ENCODE data around the gene PTPRN2.
"Not testable (repeated sequence)": the region's sequence is repeated elsewhere in the genome, so short reads cannot be mapped to it uniquely, and the experiment has no call there.

PTPRN2 gene

DNA sequence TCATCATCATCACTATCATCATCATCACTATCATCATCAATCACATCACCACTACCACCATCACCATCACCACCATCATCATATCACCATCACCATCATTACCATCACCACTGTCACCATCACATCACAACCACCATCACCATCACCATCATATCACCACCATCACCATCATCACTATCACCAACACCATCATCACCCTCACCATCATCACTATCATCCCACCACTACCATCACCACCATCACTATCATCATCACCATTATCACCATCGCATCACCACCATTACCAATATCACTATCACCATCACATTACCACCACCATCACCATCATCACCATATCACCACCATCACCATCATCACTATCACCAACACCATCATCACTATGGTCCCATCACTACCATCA lies 539.1 kb downstream of the PTPRN2 start:
- H3K27ac ChIP-seq, result no peak overlapping the region
- TF ChIP-seq ZFX (IDR thresholded peaks at IDR 0.05; ENCODE audit: borderline replicate concordance), result no peak
- TF ChIP-seq, protein P1, sequence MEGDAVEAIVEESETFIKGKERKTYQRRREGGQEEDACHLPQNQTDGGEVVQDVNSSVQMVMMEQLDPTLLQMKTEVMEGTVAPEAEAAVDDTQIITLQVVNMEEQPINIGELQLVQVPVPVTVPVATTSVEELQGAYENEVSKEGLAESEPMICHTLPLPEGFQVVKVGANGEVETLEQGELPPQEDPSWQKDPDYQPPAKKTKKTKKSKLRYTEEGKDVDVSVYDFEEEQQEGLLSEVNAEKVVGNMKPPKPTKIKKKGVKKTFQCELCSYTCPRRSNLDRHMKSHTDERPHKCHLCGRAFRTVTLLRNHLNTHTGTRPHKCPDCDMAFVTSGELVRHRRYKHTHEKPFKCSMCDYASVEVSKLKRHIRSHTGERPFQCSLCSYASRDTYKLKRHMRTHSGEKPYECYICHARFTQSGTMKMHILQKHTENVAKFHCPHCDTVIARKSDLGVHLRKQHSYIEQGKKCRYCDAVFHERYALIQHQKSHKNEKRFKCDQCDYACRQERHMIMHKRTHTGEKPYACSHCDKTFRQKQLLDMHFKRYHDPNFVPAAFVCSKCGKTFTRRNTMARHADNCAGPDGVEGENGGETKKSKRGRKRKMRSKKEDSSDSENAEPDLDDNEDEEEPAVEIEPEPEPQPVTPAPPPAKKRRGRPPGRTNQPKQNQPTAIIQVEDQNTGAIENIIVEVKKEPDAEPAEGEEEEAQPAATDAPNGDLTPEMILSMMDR (IDR thresholded peaks at IDR 0.05), result no peak

DNA sequence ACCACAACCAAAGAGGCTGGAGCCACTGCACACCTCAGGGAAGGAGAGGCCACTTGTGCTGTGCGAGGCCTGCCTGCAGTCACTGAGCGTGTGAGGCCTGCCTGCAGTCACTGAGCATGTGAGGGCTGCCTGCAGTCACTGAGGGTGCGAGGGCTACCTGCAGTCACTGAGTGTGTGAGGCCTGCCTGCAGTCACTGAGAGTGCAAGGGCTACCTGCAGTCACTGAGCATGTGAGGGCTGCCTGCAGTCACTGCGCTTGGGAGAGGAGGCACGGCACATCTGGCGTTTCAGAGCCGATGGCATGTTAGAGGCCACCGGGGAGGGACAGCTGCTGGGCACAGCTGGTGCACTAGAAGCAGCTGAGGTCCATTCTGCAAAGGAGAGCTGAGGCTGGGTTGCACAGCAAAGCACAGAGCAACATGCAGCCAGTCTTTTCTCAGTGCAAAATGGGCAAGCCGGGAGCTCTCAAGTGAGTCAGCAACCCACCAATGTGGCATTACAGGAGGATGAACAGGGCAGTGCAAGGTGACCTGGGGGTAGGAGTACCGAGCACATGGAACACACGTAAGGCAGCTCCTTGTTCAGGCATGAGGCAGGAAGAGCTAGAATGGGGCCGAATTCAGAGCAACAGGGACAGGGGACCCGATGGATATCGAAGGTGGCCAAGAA lies 540.1 kb downstream of the PTPRN2 start:
- no peak overlapping the region for H3K27ac ChIP-seq
- no peak for TF ChIP-seq ZFX (IDR thresholded peaks at IDR 0.05; ENCODE audit: borderline replicate concordance)
- TF ChIP-seq, protein P1 (IDR thresholded peaks at IDR 0.05), result no peak

DNA sequence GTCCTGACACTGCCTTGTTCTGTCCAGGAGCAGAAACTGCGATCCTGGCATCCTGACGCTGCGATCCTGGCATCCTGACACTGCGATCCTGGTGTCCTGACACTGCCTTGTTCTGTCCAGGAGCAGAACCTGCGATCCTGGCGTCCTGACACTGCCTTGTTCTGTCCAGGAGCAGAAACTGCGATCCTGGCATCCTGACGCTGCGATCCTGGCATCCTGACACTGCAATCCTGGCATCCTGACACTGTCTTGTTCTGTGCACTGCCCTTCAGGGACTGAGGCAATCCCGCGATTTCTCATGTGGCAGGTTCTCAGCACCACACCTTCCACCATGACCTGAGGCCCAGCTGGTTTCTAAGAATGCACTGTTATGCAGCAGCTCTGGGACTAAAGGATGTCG lies 541.4 kb downstream of the PTPRN2 start:
- not testable (repeated sequence) for H3K27ac ChIP-seq

DNA sequence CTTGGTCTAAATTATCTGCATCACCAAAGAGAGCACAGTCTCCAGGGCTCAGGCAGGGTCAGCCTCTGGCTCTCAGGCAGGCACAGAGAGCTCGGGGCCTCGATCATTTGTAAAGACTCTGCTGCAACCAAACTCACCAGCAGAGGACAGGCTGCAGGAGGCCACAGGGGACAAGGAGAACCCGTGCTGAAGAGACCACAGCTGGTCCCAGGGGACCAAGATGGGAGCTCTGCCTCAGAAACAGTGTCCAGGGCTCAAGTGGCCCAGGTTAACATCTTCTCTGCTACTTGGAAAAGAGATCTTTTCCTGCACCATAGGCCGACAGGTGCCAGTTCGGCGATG lies 543.2 kb downstream of the PTPRN2 start:
- TF ChIP-seq, protein P1 (IDR thresholded peaks at IDR 0.05), result no peak
- TF ChIP-seq ZFX (IDR thresholded peaks at IDR 0.05; ENCODE audit: borderline replicate concordance), result no peak
- no peak overlapping the region for H3K27ac ChIP-seq

DNA sequence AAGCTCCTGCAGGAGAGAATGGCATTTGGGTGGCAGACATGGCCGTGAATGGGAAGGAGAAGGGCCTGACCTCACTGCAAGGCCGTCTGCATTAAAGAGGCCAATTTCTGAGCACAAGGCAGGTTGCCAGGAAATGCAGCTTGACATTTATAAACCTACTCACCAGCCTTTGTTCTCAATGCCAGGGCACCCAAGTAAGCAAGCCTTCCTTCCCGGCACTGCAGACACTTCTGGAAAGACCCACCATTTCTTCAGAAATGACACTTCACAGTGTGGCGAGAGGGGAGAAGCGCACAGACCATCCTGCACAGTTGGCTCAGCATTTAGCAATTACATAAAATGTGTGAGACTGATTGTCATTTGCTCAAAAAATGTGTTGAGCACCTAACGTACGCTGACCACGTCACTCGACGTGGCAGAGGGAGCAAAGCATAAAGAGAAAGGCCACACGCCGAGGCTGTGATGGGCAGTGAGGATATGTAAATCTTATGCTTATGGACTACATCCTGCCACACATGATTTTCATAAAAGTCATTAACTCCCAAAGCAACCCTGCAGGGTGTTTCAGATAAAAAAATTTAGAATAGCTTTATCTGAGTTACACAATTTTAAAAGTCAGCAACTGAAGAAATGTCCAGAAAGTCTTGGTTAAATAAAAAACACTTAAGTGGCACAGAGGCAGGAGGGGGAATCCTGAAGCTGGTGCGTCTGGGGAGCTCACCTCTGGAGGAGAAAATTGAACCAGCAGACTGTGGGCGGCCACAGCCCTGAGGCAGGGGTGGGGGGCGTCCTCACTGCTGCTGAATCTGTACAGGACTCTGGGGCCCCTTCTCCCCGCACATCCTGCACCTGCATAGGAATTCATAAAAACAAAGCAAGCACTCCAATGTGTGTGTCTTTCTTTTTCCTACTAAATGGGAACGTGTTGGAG lies 543.8 kb downstream of the PTPRN2 start:
- no peak for TF ChIP-seq ZFX (IDR thresholded peaks at IDR 0.05; ENCODE audit: borderline replicate concordance)
- TF ChIP-seq, protein P1 (IDR thresholded peaks at IDR 0.05), result no peak
- no peak overlapping the region for H3K27ac ChIP-seq

DNA sequence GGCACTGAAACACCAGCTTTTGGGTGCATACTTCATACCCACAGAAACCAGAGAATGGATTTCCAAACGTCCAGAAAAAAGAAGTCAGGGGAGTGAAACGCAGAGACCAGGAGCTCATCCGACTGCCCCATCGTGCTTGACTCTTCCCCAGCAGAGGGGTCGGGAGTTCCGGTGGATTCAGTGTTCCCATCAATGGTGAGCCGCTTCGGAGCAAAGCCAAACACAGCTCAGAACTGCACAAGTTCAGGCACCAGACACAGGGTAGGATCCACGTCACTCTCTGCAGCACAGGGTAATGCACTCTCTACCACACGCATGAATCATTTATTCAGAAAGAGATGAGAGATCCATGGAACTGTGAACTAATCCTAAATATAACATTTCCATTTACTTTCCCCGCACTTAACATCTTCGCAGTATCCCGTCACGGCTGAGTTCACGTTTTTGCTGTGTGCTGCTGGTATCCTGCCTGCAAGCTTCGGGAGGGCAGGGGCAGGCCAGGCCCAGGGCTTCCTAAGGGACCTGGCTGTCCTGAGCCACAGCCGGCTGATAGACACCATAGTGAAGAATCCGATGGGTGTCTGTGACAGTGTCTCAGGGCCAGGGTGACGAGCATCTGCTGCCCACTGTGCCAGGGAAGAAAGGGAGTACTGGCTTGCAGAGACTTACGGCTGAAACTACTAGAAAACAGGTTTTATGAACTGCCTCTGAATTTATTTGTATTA lies 545.3 kb downstream of the PTPRN2 start:
- TF ChIP-seq, protein P1 (IDR thresholded peaks at IDR 0.05), result no peak
- TF ChIP-seq ZFX (IDR thresholded peaks at IDR 0.05; ENCODE audit: borderline replicate concordance), result no peak
- no peak overlapping the region for H3K27ac ChIP-seq

DNA sequence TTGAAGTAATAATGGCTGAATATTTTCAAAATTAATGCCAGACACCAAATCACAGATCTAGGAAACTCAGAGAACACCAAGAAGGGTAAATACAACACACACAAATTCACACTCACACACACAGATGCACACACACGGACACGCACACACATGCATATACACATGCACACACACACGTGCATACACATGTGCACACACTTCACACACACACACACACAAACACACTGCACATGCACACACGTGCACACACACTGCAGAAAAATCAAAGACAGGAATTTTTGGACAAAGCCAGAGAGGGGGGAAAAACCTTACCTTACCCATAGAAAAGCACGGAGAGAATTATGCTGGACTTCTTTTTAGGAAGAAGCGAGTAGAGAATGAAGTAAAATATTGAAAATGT lies 547.4 kb downstream of the PTPRN2 start:
- no peak for TF ChIP-seq ZFX (IDR thresholded peaks at IDR 0.05; ENCODE audit: borderline replicate concordance)
- TF ChIP-seq, protein P1 (IDR thresholded peaks at IDR 0.05), result no peak
- H3K27ac ChIP-seq, result no peak overlapping the region
